Measurements from ENCODE around the gene C5AR1. TPM values are rescaled to one million over a fixed set of nuclear protein-coding genes. Genes with fewer than 3 reads are reported as not detected.

C5AR1 gene
- total and polyA plus RNA-seq, 2 experiments from 2014 or later: not detected

DNA sequence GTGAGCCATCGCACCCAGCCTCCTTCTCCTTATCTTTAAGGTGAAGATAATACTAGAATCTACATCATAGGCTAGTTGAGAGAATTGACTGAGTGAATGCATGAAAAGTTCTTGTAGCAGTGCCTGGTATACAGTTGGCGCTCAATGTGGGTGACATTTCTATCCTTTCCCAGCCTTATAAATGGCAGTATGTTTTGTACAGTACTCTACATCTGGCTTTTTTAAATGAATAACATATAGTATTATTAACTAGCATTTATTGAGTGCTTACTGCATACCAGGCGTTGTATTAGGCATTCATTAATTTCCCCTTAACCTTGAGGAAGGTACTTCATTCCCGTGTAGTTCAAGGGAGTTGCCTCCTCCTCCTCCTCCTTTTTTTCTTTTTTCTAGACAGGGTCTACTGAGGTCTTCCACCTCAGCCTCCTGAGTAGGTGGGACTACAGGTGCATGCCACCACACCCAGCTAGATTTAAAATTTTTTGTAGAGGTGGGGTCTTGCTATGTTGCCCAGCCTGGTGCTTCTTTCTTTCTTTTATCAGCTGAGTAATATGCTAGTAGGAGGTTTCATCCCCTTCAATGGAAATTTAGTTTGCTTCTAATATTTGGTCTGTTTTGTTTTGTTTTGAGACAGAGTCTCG, 2.8 kb downstream of the C5AR1 start:
- no peak overlapping the region for H3K27ac ChIP-seq
- H3K4me1 ChIP-seq (ENCODE audit: low read depth): no peaks in the 10 kb centered on the region
- no peak for DNase-seq (ENCODE audit: low read depth in 1 of 2, low spot score in 1 of 2)
- no peaks in the 10 kb centered on the region for H3K9me3 ChIP-seq (ENCODE audit: low read depth)
- H3K27me3 ChIP-seq: no peaks in the 10 kb centered on the region
- H3K4me3 ChIP-seq: no peak overlapping the region
- H3K36me3 ChIP-seq: no peaks in the 10 kb centered on the region
- TF ChIP-seq, protein P1, sequence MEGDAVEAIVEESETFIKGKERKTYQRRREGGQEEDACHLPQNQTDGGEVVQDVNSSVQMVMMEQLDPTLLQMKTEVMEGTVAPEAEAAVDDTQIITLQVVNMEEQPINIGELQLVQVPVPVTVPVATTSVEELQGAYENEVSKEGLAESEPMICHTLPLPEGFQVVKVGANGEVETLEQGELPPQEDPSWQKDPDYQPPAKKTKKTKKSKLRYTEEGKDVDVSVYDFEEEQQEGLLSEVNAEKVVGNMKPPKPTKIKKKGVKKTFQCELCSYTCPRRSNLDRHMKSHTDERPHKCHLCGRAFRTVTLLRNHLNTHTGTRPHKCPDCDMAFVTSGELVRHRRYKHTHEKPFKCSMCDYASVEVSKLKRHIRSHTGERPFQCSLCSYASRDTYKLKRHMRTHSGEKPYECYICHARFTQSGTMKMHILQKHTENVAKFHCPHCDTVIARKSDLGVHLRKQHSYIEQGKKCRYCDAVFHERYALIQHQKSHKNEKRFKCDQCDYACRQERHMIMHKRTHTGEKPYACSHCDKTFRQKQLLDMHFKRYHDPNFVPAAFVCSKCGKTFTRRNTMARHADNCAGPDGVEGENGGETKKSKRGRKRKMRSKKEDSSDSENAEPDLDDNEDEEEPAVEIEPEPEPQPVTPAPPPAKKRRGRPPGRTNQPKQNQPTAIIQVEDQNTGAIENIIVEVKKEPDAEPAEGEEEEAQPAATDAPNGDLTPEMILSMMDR (IDR thresholded peaks at IDR 0.05; ENCODE audit: low read depth, low read length): no peak

DNA sequence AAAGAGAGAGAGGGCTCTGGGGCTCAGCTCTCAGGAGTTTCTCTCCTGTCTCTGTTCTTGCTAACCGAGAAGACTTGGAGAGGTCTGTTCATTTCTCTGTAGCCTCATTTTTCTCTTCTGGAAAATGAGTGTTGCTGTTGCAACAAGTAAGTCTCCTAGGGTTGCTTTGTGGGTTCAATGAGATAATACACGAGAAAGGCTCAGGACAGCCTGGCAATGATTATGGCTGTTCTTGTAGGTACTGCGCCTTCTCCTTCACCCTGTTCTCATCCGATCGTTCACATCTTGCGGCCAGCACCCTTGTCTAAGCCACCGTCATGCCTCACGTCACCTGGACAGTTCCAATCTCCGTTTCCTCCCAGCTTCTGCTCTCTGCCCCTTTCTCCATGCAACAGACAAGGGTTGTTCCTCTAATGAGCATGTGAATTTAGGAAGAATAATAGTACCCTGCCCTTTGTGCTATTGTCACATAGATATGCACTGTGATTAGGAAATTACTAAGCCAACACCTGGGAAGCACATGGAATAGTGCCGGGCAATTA, 4.2 kb downstream of the C5AR1 start:
- H3K4me3 ChIP-seq: no peak overlapping the region
- no peak for DNase-seq (ENCODE audit: low read depth in 1 of 2, low spot score in 1 of 2)
- no peak overlapping the region for H3K27ac ChIP-seq
- H3K27me3 ChIP-seq: no peaks in the 10 kb centered on the region
- no peaks in the 10 kb centered on the region for H3K9me3 ChIP-seq (ENCODE audit: low read depth)
- H3K4me1 ChIP-seq (ENCODE audit: low read depth): no peaks in the 10 kb centered on the region
- TF ChIP-seq, protein P1 (IDR thresholded peaks at IDR 0.05; ENCODE audit: low read depth, low read length): no peak
- H3K36me3 ChIP-seq: no peaks in the 10 kb centered on the region

DNA sequence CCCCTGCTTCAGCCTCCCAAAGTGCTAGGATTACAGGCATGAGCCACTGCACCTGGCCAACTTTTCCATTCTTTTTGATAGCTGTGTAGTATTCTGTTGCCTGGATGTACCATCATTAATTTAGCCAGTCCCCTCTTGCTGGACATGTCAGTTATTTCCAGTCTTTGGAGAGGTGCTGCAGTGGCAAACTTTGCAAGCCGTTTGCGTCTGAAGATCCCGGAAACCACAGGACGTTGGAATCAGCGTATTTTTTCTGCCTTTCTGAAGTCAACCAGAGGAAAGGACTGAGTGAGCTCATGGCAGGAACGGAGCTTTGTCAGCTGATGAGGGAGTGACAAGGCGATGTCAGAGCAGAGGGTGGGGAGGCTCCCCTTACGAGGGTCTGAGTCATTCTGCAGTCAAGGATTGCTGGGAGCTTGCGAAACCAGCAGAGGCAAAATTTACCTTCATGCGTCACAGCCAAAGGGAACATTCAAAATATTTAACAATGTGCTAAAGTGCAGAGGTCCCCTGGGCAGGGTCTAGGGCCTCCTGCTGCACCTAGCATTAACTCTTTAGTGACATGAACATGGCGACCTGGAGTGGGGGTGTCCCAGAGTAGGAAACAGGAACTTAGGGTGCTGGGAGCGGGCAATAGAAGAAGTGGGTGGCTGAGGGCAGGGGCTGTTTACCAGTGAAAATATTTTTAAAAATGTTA, 5.6 kb downstream of the C5AR1 start:
- no peaks in the 10 kb centered on the region for H3K36me3 ChIP-seq
- no peaks in the 10 kb centered on the region for H3K4me1 ChIP-seq (ENCODE audit: low read depth)
- peak in 1 of 2 donors; percentile 94 for DNase-seq (ENCODE audit: low read depth in 1 of 2, low spot score in 1 of 2)
- no peaks in the 10 kb centered on the region for H3K27me3 ChIP-seq
- no peaks in the 10 kb centered on the region for H3K9me3 ChIP-seq (ENCODE audit: low read depth)
- no peak overlapping the region for H3K4me3 ChIP-seq
- TF ChIP-seq, protein P1 (IDR thresholded peaks at IDR 0.05; ENCODE audit: low read depth, low read length): no peak
- no peak overlapping the region for H3K27ac ChIP-seq

DNA sequence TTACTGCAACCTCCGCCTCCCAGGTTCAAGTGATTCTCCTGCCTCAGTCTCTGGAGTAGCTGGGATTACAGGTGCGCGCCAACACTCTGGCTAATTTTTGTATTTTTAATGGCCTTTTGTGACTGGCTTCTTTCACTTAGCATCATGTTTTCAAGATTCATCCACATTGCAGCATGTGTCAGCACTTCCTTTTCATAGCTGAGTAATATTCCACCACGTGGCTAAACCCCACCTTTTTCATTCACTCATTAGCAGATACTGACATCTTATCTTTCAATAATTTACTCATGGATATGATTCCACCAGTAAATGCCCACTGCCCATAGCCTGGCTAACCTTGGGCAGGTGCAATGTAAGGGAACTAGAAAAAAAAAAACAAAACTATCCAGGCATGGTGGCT, 6.9 kb downstream of the C5AR1 start:
- TF ChIP-seq, protein P1 (IDR thresholded peaks at IDR 0.05; ENCODE audit: low read depth, low read length): no peak
- DNase-seq (ENCODE audit: low read depth in 1 of 2, low spot score in 1 of 2): no peak
- H3K27me3 ChIP-seq: no peaks in the 10 kb centered on the region
- H3K9me3 ChIP-seq (ENCODE audit: low read depth): no peaks in the 10 kb centered on the region
- H3K4me3 ChIP-seq: no peak overlapping the region
- H3K36me3 ChIP-seq: no peaks in the 10 kb centered on the region
- H3K4me1 ChIP-seq (ENCODE audit: low read depth): no peaks in the 10 kb centered on the region
- no peak overlapping the region for H3K27ac ChIP-seq

DNA sequence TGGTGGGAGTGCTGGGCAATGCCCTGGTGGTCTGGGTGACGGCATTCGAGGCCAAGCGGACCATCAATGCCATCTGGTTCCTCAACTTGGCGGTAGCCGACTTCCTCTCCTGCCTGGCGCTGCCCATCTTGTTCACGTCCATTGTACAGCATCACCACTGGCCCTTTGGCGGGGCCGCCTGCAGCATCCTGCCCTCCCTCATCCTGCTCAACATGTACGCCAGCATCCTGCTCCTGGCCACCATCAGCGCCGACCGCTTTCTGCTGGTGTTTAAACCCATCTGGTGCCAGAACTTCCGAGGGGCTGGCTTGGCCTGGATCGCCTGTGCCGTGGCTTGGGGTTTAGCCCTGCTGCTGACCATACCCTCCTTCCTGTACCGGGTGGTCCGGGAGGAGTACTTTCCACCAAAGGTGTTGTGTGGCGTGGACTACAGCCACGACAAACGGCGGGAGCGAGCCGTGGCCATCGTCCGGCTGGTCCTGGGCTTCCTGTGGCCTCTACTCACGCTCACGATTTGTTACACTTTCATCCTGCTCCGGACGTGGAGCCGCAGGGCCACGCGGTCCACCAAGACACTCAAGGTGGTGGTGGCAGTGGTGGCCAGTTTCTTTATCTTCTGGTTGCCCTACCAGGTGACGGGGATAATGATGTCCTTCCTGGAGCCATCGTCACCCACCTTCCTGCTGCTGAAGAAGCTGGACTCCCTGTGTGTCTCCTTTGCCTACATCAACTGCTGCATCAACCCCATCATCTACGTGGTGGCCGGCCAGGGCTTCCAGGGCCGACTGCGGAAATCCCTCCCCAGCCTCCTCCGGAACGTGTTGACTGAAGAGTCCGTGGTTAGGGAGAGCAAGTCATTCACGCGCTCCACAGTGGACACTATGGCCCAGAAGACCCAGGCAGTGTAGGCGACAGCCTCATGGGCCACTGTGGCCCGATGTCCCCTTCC, 10.5 kb downstream of the C5AR1 start:
- Histone ChIP-seq H3K9me3 (ENCODE audit: low read depth) (no peaks in the 10 kb centered on the region), H3K27me3 (no peaks in the 10 kb centered on the region), H3K27ac (no peak overlapping the region), H3K36me3 (no peaks in the 10 kb centered on the region), H3K4me3 (no peak overlapping the region), H3K4me1 (ENCODE audit: low read depth) (no peaks in the 10 kb centered on the region)
- TF ChIP-seq, protein P1 (IDR thresholded peaks at IDR 0.05; ENCODE audit: low read depth, low read length): no peak
- DNase-seq (ENCODE audit: low read depth in 1 of 2, low spot score in 1 of 2): no peak

All from cardiac muscle cell (in vitro differentiated cells and primary cell).